ENCODE results near the gene RPAP3.
"Not testable (repeated sequence)": the region's sequence is repeated elsewhere in the genome, so short reads cannot be mapped to it uniquely, and the experiment has no call there.

RPAP3 gene

DNA sequence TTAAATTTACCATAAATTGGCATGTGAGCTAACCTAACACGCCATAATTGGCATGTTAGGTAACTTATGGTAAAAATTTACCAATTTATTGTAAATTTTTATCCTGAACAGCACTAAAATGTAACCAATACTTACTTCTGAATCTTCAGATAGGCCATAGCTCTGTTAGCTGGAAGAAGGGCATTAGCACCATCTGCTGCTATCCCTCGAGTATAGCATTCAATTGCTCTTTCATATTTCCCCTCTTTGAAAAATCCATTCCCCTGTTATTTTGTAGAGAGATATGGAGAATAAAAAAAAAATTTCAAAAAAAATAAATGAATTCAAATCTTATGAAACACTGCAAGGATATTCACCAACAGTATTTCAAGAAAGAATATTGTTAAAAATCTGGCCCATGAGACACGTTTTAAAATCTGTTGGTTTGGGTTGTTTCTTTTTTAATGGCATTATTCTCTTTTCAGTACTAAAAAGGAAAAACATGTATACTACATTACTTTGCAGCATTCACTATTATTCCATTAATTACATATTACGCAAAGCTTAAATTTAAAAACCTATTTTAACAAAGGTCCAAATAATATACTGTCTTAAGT lies 19.1 kb downstream of the RPAP3 start:
- no peak for DNase-seq (ENCODE audit: low read depth in 2 of 2)

DNA sequence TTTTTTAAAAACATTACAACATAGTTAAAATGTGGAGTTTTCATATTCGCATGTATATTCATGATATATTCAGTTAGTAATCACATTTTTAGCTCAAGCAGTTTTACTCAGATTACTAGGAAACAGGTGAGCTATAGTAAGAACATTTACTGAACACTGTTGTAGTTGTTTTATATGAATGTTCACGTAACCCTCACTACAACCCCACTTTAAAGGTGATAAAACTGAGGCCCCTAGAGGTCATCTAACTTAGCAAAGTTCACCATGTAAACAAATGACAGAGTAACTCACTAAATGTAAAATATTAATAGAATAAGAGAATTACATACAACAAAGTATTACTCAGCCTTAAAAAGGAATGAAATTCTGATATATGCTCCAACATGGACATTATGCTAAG lies 26.0 kb downstream of the RPAP3 start:
- DNase-seq (ENCODE audit: low read depth in 2 of 2) = no peak

- no peak for DNase-seq (ENCODE audit: low read depth in 2 of 2)
Measured at GRCh38 chr12:47672068-47672467, 33.8 kb downstream of the RPAP3 start.

GRCh38 chr12:47667935-47668334 lies 37.9 kb downstream of the RPAP3 start:
- not testable (repeated sequence) for DNase-seq (ENCODE audit: low read depth in 2 of 2)

- no peak for DNase-seq (ENCODE audit: low read depth in 2 of 2)
Measured at GRCh38 chr12:47652521-47653234, 53.2 kb downstream of the RPAP3 start.

GRCh38 chr12:47651368-47652254 lies 54.2 kb downstream of the RPAP3 start:
- DNase-seq (ENCODE audit: low read depth in 2 of 2) = no peak

DNA sequence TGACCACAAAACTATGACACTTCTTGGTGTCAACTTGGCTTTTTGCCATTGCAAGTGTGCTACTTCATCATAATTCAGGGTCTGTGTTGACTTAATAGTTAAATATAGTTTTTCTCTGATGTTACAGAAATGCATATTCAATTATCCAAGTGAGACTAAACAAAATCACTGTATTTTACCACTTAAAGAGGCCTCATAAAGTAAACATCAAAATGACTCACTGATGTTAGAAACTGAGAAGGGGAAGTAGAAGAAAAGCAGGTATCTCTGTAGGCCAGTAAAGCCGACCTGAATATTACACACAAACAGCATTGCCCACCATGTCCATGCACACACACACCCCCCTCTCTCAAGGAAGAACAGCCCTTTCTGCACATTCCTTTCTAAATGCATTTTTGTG lies 55.4 kb downstream of the RPAP3 start:
- DNase-seq (ENCODE audit: low read depth in 2 of 2) = no peak

DNA sequence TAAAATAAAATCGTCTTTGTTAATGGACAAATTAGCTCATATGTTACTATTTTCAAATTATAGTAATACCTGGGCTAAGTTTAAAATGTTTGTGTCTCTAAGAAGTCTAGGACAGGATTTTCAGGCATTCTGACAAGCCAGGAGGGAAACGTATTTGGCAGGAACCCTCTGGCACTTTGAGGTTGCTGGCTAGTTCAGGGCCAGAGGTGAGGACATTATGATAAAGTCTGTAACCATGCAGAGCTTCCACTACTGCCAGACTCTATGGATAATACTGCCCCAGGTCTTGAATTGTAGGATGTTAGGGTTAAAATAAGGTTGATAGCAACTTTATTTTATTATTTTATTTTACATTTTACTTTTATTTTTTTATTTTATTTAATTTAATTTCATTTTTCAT lies 56.4 kb downstream of the RPAP3 start:
- no peak for DNase-seq (ENCODE audit: low read depth in 2 of 2)

GRCh38 chr12:47648056-47648579 lies 57.7 kb downstream of the RPAP3 start:
- DNase-seq (ENCODE audit: low read depth in 2 of 2) = no peak

GRCh38 chr12:47642310-47642709 lies 63.5 kb downstream of the RPAP3 start:
- not testable (repeated sequence) for DNase-seq (ENCODE audit: low read depth in 2 of 2)

DNA sequence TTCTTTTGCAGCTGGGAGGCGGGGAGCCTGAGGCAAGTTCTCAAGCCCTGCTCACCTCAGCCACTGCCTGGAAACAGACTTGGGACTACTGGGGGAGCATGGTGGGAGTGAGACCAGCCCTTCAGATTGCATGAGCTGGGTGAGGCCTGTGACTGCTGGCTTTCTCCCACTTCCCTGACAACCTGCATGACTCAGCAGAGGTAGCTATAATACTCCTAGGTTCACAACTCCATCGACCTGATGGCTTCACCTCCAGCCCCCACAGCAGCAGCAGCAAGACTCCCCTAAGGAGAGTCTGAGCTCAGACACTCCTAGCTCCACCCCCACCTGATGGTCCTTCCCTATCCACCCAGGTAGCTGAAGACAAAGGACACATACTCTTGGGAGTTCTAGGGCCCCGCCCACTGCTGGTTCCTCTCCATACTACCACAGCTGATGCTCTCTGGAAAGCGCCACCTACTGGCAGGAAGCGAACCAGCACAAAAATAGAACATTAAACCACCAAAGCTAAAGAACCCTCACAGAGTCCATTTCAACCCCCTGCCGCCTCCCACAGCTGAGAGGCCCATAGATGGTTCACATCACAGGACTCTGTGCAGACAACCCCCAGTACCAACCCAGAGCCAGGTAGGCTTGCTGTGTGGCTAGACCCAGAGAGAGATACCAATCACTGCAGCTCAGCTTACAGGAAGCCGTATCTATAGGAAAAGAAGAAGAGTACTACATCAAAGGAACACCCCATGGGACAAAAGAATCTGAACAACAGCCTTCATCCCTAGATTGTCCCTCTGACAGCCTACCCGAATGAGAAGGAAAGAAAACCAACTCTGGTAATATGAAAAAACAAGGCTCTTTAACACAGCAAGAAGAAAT lies 68.7 kb downstream of the RPAP3 start:
- peak in 1 of 2 donors; percentile 12 for DNase-seq (ENCODE audit: low read depth in 2 of 2)

GRCh38 chr12:47635770-47636169 lies 70.1 kb downstream of the RPAP3 start:
- not testable (repeated sequence) for DNase-seq (ENCODE audit: low read depth in 2 of 2)

GRCh38 chr12:47634127-47634526 lies 71.7 kb downstream of the RPAP3 start:
- no peak for DNase-seq (ENCODE audit: low read depth in 2 of 2)

- DNase-seq (ENCODE audit: low read depth in 2 of 2) = no peak
Measured at GRCh38 chr12:47621960-47622359, 83.9 kb downstream of the RPAP3 start.

- no peak for DNase-seq (ENCODE audit: low read depth in 2 of 2)
Measured at GRCh38 chr12:47617476-47617875, 88.4 kb downstream of the RPAP3 start.

DNA sequence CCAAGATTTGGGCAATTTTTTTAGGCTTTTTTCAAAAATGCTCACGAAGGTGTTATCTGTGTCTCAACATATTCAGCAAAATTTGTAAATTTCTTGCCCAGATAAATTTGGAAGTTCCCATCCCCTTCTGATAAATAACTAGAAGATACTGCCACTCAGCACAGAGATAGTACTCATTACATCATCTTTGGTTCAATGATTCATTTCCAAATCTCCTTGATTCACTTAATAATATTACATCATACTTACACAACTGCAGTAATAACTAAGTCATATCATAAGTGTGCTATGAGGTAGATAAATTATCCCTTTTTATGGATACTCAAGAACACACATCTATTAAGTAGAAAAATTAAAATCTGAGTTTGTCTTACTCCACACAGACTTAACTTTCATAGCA lies 89.4 kb downstream of the RPAP3 start:
- no peak for DNase-seq (ENCODE audit: low read depth in 2 of 2)

DNA sequence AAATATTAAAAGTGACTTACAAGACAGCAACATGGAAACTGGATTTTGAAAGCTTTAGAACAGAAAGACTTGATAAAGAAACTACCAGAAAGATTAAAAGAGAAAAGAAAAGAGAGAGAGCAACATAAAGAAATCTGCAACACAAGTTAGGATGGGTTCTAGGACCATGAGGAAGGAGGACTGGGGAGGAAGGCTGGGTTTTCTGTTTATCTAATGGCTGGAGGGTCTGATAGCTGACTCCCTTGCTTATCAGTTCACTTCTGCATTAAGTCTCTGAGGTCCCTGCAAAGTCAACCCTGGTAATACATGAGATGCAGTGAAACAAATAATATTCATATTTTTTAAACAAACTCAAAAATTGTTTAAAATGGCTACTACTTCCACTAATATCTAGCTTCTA lies 90.1 kb downstream of the RPAP3 start:
- no peak for DNase-seq (ENCODE audit: low read depth in 2 of 2)

- DNase-seq (ENCODE audit: low read depth in 2 of 2) = no peak
Measured at GRCh38 chr12:47614521-47614920, 91.3 kb downstream of the RPAP3 start.

- no peak for DNase-seq (ENCODE audit: low read depth in 2 of 2)
Measured at GRCh38 chr12:47612953-47613352, 92.9 kb downstream of the RPAP3 start.

DNA sequence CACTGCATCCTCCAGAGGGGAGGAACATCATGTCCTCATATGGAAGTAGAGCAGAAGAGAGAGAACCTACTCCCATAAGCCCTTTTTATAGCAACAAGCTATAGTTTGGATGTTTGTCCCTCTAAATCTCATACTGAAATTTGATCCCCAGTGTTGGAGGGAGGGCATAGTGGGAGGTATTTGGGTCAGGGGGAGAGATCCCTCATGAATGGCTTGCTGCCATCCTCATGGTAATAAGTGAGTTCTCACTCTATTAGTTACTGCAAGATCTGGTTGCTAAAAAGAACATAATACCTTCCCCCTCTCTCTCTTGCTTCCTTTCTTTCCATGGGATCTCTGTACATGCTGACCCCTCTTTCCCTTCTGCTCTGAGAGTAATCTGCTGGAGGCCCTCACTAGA lies 93.9 kb downstream of the RPAP3 start:
- no peak for DNase-seq (ENCODE audit: low read depth in 2 of 2)
